GM21367 (cell line): ENCODE data around the gene IL24.
"Not testable (repeated sequence)": the region's sequence is repeated elsewhere in the genome, so short reads cannot be mapped to it uniquely, and the experiment has no call there.

Experiments used
- ATAC-seq: cut with Tn5 transposase; IDR thresholded peaks from one replicate; pipeline ENCODE4 v1.9.1; 2021; ENCODE audit not compliant: unreplicated experiment

Gene IL24

DNA sequence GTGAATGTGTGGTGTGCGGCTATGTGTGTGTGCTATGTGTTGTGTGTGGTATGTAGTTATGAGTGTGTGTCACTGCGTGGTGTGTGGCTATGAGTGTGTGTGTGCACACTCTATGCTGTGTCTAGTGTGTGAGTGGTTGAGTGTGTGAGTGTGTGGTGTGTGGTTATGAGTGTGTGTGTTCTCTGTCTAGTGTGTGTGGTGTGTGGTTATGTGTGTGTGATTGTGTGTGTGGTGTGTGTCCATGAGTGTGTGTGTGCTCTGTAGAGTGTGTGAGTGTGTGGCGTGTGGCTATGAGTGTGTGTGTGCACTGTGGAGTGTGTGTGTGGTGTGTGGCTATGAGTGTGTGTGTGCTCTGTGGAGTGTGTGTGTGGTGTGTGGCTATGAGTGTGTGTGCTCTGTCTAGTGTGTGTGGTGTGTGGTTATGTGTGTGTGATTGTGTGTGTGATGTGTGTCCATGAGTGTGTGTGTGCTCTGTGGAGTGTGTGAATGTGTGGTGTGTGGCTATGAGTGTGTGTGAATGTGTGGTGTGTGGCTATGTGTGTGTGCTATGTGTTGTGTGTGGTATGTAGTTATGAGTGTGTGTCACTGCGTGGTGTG is 26.8 kb downstream of the IL24 start:
- ATAC-seq = not testable (repeated sequence)

DNA sequence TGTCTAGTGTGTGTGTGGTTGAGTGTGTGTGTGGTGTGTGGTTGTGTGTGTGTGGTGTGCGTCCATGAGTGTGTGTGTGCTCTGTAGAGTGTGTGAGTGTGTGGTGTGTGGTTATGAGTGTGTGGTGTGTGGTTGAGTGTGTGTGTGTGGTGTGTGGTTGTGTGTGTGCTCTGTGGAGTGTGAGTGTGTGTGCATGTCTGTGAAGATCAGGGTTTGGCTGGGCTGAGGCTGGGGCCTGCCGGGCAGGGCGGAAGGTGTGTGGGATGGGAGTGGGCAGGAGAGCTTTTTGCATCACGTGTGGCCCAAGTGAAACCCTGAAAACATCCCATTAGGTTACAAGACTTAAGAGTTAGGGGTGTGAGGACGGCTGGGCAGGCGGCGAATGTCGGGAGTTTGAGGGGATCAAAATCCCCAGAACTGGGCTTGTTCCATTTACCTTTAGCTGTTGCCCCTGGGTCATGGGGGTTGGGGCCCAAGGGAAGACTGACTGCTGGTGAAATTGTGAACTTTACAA is 27.4 kb downstream of the IL24 start:
- ATAC-seq = peak; percentile 24

DNA sequence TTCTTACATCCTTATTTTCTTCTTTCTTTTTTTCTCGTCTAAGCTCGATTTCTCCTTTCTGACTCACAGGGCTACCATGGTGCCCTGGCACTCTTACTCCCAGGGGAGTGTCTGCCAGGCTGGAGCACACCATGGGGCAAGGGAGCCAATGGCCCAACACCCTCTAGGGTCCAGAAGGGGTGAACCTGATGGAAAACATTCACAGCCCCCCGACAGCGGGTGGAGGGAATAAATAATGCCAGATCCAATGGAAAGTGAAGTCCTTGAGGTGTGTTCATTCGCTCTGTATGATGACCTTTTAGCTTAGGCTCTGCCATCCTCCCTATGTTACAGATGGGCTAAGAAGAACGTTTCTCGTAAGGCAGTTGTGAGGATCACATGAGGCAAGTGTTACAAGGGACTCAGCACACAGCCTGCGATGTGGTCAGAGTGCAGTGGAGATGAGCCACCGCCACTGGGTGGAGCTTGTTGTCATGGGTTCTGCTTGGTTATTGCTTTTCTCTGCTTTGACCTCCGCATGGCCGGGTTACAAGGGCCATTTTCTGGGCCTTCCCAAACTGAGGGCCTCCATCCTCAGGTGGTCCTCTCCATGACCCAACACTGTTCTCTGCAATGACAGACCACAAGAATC is 28.0 kb downstream of the IL24 start:
- ATAC-seq = peak; percentile 49

DNA sequence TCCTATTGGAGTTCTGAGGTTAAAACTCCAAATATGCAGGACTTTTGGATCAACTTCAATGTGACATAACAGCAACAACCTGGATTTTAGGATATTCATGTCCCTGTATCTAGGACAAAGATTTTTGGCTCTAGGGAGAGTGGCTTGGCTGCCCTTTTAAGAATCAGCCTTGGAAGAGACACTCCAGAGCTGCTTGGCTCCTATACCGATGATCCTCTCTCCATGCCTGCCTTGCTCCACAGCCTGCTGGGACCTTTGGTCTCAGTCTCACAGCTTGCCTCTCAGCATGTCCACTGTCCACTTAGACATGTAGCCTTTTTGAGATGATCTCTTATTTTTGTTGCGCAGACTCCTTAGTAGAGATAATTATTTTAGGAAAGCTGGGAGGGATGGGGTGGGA is 29.0 kb downstream of the IL24 start:
- ATAC-seq = no peak

DNA sequence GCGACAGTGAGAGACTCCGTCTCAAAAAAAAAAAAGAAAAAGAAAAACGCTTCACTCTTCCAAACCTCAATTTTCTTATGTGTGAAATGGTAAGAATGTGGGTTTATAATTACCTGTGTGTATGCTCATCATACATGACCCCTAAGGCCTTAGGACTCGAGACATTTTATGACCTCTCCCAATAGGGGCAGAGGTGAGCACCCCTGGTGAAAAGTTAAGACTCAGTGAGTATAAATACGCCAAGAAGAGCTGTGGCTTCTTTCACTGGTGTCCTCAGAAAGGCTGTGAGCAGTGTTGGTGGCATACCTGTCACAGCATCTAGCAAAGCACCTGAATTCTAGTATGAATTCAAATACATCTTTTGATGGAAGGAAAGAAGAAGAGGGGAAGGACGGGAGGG is 32.3 kb downstream of the IL24 start:
- ATAC-seq = no peak

DNA sequence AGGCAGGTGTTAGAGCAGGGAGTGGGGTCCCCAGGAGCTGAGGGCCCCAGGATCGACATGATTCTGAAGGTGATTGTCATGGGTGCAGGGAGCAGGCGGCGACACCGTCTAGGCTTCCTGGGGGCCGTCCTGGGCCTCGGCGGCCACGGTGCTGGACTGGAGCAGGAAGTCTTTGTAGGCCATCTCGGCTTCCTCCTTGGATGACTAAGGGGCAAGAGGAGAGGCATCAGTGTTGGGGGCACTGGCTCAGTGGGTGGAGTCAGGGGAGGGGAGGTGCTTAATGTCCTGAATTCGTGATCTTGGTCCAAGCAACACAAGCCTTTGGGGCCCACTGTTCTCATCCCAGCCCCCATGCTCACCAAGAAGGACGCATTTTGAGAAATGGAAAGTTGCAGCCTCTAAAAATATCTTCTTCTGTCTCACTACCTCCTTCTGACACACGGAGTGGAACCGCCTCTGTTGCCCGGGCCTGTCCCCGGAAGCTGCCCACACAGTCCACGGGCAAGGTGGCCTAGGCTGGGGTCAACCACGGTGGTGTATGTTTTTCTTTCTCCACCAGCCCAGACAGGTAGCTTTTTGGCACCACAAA is 33.1 kb downstream of the IL24 start:
- ATAC-seq = peak; percentile 70

DNA sequence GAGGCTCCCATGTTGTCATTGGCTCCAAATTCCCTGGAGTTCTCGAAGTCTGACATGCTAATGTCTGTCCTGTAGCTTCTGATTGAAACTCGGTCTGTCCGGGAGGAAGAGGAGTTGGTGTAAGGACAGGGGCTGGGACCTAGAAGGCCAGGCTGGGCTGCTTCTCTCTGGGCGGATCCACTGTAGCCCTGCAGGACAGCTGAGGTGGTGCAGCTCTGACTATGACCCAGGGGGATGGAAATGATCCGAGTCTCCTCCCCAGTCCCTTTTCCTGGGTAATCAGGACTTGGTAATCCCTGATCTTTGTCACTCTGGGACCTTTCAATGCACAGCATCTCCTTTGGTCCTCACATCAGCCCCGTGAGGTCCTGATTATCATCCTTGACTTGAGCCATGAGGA is 34.5 kb downstream of the IL24 start:
- ATAC-seq = no peak

DNA sequence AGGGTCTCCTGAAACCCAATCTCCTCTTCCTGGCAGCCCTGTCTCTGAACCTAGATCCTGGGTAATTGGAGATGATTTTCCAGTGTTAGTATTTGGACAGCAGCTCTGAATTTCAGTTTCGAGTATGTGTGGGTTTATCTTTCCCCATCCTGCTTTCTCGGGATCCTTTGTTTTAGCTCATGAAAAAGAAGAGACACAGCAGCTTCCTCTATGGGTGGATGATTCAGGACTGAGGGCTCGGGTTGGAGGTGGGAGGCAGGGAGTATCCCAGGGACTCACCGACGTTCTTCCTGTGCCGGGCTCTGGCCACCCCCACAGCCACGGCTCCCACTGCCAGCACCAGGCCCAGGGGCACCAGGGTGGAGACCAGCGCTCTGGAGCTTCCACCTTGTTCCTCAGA is 34.9 kb downstream of the IL24 start:
- no peak for ATAC-seq

DNA sequence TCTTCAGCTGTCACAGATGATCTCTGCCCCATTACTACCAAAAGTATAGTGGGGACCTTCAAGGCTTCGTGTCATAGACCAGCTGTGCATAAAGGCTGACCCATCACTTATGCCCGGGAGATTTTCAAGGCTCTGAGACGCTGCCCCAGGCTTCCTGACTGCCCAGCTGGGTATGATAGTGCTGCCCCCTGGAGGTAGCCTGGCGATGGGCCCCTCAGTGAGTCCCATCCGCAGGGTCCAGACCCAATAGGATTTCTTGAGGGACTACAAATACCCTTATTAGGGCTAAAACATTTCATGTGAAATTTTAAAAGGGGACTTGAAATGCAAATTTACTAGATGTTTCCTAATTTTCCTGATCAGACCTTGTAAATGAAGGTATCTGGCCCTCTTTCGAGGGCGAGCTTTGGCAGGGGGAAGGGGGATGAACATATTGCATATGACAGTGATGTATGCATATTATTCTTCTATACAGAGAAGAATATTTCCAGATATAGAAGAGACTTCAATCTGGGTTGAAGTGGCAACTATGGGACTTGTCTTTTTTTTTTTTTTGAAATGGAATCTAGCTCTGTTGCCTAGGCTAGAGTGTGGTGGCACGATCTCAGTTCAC is 36.2 kb downstream of the IL24 start:
- ATAC-seq = no peak

DNA sequence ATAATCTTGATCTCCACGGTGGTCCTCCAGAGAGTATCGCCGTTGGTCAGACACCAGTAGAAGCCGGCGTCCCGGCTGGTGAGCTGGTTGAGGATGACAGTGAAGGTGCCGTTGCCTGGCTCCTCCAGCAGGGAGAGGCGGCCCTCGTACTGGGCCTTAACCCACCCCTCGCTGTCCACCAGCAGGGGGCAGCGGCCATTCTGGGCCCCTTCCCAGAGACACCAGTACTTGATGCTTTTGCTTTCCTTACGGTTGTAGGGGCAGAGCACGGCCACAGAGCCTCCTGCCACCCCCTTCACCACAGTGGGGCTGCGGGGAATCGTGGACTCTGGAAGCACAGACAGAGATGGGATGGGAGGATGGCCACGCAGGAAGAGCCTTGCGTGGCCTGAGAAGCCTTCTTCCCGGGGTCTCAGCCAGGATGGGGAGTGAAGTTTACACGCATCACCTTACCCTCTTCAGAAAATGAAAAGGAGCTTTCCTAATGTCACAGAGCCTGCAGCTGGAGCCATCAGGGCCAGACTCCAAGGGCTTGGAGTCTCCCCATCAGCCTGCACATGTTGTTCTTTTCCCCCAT is 38.3 kb downstream of the IL24 start:
- no peak for ATAC-seq

DNA sequence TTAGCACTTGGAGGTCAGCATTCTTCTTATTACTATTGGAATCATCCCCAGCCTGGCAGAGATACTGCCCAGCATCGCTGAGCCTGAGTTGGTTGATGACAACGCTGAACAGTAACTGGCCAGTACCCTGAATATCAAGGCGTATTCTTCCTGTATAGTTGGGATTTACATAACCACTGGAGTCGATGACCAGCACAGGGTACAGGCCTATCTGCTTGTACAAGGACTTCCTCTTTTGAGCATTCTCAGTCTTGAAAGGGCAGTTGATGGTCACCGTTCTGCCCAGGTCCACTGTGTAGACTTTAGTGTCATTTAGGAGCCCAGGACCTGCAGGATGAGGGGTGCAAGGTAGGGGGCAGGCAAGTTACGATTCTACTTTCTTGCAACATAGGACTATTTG is 40.2 kb downstream of the IL24 start:
- no peak for ATAC-seq

DNA sequence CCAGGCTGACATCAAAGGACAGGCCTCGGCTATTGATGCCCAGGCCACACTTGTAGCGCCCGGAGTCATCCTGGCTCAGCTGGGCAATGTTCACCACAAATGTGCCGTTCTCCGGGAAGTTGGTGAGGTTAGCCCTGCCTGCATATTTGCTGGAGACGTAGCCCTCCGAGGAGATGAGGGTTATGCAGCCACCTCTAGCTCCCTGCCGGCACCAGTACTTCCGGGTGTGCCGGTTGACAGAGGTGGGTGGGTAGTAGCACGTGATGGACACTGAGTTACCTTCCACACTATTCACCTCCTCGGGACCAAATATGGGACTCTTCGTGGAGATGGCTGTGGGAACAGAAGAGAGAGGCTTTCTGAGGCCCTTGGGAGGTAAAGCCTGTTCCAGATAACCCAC is 41.9 kb downstream of the IL24 start:
- ATAC-seq = no peak

DNA sequence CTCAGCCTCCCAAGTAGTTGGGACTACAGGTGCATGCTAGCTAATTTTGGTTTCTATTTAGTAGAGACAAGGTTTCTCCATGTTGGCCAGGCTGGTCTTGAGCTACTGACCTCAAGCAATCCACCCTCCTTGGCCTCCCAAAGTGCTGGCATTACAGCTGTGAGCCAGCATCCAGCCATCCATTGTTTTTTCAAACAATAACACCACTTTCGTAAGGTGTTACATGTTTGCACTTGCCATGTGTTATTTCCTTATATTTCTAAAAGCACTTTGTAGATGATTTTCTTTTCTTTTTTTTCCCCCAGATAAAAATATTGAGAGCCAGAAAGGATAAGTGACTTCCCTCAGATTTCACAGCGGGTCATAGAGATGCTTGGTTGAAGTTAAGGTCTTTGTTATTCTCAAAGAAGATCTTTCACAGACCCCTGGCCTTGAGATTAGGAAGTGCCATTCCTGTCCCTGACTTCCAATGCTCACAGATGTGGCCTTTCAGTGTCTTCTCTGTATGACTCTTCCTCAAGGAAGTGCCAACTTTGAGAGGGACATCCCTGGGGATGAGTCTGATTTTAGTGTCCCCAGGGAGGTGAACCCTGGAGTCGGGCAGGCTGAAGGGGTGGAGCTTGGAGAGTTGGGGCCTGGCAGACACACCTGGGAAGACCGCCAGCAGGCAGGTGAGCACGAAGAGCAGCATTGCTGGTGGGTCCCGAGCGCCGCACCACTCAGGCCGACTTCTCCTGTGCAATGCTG is 42.8 kb downstream of the IL24 start:
- ATAC-seq = no peak

DNA sequence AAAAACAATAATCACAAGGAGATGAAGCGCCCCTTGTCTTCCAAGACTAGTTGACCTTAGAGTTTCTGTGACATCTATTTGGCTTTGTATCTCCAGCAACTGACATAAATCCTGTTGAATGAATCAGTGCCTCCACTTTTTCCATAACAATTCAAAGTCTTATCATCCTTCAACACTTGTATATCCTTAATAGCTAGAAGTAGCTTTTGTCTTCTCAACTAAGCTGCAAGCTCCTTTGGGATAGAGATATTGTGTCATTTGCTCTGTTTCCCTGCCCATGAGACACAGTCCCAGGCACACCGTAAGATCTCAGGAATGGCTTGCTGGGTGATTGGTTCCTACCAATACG is 43.3 kb downstream of the IL24 start:
- ATAC-seq = no peak

DNA sequence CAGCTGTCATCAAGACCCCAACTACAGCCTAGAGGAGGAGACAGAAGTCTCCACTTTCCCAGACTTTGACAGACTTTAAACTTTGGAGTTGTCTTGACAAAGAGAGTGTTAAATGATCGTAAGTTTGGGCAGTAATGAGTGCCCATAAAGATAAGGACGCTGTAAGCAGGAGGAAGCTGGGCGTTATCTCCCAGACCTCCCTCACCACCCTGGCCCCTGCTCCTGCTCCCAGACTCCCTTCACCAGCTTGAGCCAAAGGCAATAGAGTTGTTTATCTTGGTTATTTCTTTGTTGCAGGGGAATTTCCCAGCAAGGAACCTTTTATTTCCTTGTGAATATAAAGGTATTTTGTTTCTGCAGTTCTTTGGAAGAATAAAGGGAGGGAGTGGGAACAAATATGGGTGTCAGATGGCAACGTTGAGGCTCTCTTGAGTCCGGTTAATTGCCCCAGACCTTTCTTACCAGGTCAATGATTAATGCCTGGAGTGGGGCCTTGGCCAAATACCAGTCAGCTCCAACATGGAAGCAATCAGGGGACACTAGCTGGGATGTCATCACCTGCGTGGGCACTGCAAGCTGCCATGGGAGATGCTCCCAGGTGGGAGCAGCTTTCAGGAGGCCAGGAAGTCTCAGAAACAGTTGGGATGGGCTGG is 44.6 kb downstream of the IL24 start:
- no peak for ATAC-seq

DNA sequence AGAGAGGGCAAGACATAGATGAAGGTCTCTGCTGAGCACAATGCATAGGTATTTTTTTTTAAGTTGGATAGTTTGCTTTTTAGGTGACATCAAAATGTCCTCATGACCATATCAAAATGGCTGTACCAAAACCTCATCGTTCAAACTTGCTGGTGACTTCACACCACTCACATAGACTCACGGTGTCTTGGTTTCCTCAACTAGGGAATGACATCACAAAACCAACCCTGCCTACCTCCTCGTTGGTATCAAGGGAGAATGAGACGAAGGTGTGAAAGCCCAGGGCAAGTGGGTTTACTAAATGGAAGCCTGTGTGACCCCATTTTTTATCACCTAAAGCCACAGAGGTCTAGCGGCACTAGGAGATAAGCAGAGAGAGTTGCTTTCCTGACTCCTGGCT is 47.5 kb downstream of the IL24 start:
- no peak for ATAC-seq

DNA sequence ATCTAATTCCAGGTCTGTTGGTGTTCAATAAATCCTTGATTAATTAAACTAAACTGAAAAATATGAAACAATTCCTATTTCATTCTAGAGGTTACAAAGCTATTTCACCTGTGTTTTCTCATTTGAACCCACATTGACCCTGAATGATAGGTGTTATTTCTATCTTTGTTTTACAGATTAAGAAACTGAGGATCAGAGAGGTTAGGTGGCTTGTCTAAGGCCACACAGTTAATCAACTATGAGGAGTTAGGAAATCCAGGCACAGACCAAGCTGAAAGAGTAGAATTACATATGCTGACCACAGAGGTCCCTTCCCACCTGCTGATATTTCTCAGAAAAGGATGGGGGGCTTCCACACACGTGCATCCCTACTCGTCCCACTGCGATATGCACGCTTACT is 48.5 kb downstream of the IL24 start:
- ATAC-seq = no peak

DNA sequence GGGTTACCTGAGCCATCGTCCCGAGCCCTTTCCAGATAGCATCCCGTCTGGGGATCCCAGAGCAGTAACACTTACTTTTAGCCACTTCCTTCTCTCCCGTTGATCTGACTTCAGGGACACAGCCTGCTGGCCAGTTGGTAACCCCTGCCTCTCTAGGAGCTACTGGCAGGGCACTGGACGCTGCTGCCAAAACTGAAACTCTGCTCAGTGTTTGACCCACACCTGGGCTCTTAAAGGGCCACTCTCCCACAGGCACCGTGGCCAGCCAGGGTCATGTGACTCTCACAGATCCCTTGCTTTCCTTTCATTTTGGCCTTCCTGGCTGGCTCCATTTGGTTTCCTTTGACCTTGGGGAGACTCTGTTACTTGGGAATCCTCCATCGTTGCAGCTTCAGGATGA is 49.0 kb downstream of the IL24 start, which contains the start of gene PIGR:
PIGR (minus strand) TSS at position 206 of the 400 bp plus-strand sequence. CDS start 5,935 bp downstream, outside the sequence.
- ATAC-seq = no peak

DNA sequence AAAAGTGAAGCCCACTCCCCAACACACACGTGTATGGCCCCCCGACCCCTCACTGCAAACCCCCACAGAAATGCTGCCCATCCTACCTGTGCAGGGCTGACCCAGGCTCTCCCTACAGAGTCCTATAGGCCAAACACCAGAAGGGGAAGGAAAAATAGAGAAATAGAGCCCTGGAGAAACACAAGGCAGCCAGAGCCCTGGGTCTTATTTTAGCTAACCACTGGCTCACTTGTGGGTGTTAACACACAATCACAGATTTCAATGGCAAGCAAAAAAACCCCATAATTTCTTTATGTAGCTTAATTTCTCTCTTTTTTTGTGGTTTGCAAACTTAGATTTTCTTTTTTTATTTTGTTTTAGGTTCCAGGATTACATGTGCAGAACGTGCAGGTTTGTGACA is 50.0 kb downstream of the IL24 start:
- ATAC-seq = no peak

DNA sequence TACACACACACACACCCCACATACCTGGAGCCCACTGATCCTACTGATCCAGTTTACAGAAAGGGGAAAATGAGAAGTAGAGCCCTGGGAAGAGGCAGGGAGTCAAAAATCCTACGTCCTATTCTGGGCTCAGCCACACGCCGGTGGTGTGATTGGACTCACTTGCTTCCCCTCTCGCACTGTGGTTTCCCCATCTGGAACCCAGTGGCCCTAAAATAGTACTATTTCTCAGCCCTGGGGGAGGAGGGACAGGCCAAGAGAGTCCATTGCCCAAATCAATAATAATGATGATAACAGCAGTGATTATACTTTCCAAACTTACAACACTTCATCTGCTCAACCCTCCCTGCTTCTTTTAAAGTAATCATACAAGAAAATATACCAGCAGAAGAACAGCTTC is 52.0 kb downstream of the IL24 start:
- no peak for ATAC-seq

DNA sequence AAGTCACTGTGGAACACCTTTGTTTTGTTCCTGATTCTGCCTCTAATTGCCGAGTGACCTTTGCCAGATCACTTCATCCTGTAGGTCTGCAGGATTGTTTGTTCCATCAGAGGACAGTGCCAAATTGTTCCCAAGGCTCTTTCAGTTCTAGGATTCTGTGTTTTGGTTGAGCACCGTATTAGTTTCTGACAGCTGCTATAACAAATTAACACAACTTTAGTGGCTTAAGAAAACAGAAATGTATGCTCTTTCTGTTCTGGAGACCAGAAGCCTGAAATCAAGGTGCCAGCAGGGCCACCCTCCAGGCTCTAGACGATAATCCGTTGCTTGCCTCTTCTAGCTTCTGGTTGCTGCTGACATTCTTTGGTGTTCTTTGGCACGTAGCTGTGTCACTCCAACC is 52.4 kb downstream of the IL24 start:
- ATAC-seq = no peak
